8988T (cell line): ENCODE data around the gene CDK15.
"Not testable (repeated sequence)": the region's sequence is repeated elsewhere in the genome, so short reads cannot be mapped to it uniquely, and the experiment has no call there.

ENCODE experiments used
- DNase-seq: peaks from one replicate; pipeline ENCODE4 v3.0.0; 2011

The CDK15 gene

DNA sequence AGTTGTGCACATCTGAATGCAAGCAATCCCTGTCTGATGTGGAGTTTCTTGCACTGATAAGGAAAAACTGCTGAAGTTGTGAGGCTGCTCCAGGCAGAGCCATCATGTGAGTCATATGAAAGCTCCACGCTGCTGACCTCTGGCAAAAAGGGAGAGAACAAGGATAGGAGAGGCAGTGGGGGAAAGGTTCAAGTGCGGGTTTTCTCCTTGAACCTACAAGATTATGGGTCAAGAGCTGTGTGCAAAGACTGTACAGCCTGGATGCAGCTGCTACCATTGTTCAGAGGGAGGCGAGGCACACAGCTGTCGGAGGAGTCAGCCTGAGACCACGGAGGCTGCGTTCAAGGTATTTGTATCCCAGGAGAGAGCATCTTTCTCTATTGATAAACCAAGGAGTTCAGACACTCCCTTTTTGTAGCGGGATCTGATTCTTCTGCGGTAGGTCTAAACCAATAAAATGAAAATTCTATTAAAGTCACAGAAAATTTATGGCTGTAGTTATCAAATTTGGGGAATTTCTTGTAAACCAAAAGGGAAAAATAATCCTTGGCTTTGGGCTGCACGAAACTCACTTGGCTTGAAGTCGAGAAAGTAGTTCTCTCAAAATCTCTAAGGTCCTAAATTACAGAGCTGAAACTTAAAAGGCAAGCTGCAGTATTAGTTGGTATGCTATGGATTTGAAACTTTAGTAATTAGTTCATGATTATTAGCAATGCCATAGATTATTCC, at the start of gene CDK15:
Gene CDK15, plus strand, starts transcription at position 96 of the 729 bp plus-strand sequence. Its CDS starts 128 bp downstream, at position 224.
- DNase-seq, result no peak

- DNase-seq, result no peak
These were observed 48.1 kb upstream of the CDK15 start for GRCh38 chr2:201758234-201758633.

DNA sequence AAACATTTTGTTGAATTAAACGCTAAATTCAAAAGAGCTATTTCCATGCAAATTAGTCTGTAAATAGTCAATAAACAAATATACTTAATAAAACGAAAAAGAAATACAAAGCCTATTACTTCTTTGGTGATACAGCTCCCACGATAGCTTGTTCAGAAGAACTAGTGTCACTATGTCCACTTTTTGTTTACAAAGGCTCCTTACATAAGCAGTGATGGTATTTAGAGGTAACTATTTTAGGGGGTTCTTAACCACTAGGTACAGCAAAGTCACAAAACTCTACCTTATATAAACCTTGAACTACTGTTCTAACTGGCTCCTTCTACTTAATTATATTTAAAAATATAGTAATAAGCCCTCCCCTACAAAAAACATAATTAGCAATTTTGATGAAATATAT, 47.5 kb upstream of the CDK15 start:
- no peak for DNase-seq

GRCh38 chr2:201759567-201759966, 46.8 kb upstream of the CDK15 start:
- DNase-seq, result no peak

- DNase-seq, result no peak
These were observed 45.2 kb upstream of the CDK15 start for GRCh38 chr2:201761101-201761500.

- DNase-seq, result not testable (repeated sequence)
These were observed 41.9 kb upstream of the CDK15 start for GRCh38 chr2:201764469-201764868.

GRCh38 chr2:201765799-201766198, 40.5 kb upstream of the CDK15 start:
- no peak for DNase-seq

DNA sequence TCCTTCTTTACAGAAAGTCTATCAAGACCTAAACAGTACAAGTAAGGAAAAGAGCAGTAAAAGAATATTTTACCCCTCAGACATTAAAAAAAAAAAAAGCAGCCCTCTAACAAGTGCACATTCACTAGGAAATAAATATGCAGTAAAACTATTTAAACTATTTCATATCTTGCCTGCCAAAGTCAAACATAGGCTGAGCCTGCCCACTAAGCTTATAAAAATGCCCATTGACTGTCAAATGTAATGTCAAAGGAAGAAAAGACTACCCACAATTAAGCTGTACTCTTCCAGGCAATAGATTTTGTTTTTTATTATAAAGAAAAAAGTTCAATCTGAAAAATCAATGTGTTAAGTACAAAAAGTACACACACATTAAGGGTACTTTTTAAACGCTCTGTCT, 37.4 kb upstream of the CDK15 start:
- no peak for DNase-seq

- no peak for DNase-seq
These were observed 36.5 kb upstream of the CDK15 start for GRCh38 chr2:201769666-201770373.

GRCh38 chr2:201773990-201774389, 32.3 kb upstream of the CDK15 start:
- DNase-seq, result no peak

GRCh38 chr2:201774546-201774945, 31.8 kb upstream of the CDK15 start:
- DNase-seq, result no peak

- DNase-seq, result no peak
These were observed 31.0 kb upstream of the CDK15 start for GRCh38 chr2:201775326-201775725.

DNA sequence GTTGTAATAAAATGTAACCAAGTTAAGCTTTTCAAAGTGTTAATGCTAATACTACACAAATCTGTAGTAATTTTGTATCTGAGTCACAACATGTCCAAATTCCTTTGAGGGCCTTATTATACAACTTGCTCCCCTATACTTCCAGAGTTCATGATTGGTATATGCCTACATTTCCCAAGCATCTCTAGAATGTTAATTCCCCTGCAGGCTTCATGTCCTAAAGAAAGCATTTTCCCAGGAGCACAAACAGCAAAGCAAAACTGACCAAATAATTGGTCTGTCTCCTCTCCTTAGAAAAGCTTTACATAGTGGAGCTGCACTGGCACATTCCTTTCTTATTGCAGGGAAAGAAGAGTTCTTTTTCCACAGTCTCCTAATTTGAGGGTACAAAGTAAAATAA, 29.3 kb upstream of the CDK15 start:
- no peak for DNase-seq

DNA sequence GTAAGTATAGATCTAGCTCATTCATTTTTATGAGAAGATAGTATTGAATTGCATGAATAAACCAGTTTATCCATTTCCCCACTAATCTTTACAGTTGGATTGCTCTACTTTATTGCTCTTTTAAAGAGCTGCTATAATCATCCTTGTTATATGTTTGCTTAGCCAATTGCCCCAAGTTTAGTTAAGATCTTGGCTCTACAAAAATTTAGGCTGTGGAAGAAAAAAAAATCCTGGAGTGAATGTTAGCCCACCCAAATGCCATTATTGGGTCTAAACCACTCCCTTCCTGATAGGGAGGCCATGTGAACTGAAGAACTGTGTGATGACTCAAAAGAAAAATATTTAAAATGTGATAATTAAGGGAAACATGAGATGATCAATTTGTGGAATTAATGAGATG, 28.5 kb upstream of the CDK15 start:
- DNase-seq, result no peak

GRCh38 chr2:201779901-201780673, 26.2 kb upstream of the CDK15 start:
- no peak for DNase-seq

DNA sequence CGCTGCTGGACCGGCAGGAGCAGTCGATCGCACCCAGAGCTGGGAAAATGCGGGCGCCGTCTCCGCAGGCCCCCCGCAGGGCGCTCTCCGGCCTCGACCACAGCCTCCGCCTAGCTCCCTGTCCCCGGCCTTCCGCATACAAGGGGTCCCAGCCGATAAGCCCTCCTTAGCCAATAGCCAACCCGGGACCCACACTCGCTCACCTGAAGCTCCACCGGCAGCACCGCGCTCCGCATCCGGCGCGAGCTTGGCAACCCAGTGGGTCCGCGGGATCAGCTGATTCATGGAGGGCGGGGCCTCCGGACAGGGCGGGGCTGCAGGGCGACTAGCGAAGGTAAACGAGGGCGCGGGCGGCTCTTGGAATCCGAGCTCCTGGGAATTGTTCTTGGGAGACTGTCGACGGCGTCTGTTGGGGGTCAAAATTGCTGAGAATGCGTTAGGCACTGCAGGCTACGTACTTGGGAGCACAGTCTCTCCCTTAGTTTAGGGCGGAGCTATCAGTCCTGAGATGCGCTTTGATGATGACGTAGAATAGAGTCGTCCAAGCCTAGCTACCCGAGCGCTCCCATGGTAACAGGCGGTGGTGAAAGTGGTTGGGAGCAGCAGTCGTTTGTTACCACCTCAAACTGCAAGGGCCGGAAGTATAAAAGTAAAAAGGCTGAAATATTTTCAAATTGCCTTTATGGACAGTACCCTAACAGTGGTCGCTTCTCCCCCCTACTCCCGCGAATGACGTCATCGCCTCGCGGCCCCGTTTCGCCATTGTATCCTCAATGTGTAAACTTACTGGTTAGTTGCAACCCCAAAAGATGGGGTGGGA, 25.5 kb upstream of the CDK15 start, which contains the start of gene ALS2:
Gene ALS2, minus strand, starts transcription at position 260 of the 820 bp plus-strand sequence. CDS start 12,048 bp downstream, outside the sequence.
- DNase-seq, result peak; percentile 46

DNA sequence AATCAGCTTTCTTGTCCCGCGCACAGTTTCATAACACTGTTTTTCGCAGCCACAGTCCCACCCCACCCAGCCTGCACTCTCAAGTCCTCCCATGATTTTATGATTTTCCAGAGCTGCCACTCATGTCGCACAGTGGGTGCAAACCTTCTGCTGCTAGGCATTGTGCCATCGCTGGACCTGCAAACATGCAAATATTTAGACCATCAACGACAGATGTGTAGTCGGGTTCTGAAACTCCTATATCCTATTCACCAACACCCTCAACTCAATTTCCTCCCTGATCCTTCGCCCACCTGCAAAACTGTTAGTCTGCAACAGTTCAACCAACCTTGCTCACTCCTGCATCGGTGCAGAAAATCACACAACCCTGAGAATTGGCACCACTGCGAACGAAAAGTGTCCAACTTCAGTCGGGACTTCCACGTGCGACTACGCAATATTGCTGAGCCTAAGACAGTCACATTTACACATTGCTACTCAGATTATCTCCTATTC, 24.7 kb upstream of the CDK15 start:
- no peak for DNase-seq

DNA sequence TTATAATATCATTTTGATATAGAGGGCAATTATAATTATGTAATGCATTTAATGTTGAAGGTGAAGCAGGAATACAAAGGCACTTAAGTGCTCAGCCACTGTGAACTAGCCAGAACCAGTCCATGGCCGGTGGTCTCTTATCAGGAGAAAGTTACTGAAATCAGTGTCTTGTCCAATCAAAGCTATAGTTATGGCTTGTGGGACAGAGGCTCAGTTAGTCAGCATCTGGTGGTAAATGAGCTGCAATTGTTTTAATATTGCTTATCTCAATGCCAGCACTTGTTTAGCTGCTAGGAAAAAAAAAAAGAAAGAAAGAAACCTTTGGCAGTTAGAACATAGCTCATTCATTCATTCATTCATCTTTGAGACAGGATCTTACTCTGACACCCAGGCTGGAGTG, 21.8 kb upstream of the CDK15 start:
- no peak for DNase-seq

DNA sequence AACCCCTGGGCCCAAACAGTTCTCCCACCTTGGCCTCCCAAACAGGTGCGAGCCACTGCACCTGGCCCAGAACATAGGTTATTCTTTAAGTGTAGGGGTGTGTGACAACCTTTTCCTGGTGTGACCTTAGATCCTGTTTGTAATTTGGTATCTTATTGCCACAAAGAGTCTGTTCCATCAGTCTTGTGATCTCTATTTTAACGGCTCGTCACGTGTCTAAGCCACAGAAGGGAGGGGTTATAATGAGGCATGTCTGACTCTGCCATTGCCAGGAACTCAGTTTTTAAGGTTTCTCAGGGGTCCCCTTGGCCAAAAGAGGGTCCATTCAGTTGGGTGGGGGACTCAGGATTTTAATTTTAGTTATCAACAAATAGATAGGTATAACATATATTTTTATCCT, 21.2 kb upstream of the CDK15 start:
- DNase-seq, result no peak

GRCh38 chr2:201786471-201786870, 19.9 kb upstream of the CDK15 start:
- no peak for DNase-seq

DNA sequence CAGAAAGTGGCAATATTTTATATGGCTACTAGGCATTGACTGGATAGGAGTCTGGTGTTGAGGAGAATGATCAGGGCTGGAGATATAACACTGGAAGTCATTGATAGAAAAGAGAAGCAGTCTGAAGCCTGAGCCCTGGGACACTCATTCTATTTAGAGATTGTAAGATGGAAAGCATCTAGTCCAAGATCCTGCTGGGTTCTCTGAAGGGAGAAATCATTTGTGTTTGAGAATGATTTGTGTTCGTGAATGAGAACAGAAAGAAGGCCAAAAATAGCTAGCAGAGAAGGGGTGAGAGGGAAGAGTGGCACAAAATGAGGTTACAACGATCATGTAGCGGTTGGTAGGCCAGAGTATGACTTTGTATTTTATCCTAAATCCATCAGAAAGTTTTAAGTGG, 18.0 kb upstream of the CDK15 start:
- no peak for DNase-seq

DNA sequence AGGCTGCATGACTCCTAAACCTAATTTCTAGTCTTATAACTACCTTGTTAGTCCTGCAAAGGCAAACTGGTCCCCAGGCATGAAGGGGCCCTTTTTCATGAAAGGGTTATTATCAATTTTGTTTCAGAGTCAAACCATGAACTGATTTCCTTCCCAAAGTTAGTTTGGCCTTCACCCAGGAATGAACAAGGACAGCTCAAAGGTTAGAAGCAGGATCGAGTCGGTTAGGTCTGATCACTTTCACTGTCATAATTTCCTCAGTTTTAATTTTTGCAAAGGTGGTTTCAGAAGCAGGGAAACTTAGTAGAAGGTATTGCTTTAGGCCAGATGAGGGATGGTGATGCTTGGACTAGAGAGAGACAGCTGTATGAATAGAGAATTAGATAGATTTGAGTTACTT, 16.9 kb upstream of the CDK15 start:
- DNase-seq, result no peak

DNA sequence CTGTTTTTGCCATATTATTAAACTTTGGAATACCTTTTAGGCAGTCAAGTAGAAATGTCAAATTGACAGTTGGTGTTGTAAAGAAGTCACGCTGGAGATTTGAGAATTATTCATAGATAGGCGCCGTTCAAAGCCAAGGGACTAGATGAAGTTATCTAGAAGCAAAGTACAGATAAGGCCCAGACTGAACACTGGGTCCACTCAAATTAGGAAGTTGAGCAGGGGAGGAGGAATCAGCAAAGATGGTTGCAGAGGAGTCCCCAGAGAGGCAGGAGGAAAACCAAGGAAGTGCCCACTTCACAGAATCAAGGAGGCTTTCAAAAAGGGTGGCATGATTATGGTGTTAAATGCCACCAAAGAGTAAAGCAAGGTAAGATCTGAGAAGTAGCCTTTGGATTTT, 16.0 kb upstream of the CDK15 start:
- no peak for DNase-seq
